ENCODE results near the gene MED12L.
"Not testable (repeated sequence)": the region's sequence is repeated elsewhere in the genome, so short reads cannot be mapped to it uniquely, and the experiment has no call there.

Gene MED12L

DNA sequence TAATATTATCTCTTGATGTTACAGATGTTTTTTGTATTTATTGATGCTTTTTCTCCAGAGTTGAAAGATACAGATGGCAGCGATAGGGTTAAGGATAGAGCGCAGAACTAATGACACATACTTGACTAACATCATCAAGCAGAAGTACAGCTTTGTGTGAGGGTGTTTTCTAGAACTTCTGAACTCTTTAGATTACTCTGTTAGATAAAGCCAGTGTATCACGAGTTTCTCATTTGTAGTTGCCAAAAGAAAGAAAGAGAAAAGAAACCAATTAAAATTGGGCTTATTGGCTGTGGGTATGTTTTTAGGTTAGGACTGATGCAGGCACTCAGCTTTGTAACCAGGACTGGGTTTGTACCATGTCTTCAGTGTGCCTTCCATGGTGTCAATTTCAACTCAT is 124.2 kb downstream of the MED12L start:
- in situ Hi-C loops (cut with MboI; ENCODE audit: low sequenced_read_pairs), result no loop called here

DNA sequence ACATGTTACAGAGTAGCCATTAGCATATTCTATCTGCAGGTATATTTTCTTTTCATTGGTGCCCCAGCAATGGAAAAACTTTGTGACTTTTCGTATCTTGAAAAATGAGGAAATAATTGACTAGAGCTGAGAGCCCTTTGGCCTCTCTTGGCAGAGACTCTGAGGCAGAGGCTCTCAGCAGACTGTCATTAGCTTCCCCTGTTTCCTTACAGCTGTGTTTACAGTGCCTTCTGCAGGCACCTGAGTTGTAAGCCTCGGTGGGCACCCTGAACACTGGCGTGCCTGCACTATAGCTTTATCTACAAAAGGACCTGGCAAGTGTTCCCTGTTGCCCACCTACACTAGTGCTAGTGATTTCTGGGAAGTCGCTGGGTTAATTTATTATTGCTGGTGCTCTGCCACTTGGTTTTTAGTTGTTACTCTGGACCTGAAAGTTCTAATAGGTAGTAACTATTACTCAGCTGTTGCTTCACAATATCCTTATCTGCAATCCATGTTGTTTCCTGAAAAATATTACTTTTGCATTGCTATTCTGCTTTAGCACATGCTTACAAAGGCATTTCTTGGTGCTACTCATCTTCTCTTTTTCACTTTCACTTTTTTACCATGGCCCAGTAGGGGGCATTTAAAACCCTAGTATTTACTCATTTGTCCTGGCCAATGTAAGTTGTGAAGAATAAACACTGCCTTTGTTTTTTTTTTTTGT is 125.4 kb downstream of the MED12L start:
- in situ Hi-C loops (cut with MboI; ENCODE audit: low sequenced_read_pairs), result no loop called here

DNA sequence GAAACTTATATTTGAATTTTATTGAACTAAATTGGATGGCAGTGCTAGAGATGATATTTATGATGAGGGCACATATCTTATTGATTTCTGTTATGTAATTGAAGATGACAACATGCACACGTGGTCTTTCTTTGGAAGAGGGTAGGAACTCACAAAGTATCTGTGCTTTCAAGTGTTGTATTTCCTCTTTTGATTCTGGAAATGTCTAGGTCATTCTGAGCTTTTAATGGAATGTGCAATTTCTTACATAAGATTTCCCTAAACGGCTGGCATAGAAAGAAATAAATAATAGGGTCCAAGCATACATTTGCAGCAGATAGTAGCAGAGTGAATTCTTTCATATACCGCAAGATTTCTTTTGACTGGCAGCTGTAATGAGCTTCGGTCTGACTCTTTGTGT is 127.7 kb downstream of the MED12L start:
- in situ Hi-C loops (cut with MboI; ENCODE audit: low sequenced_read_pairs), result no loop called here

DNA sequence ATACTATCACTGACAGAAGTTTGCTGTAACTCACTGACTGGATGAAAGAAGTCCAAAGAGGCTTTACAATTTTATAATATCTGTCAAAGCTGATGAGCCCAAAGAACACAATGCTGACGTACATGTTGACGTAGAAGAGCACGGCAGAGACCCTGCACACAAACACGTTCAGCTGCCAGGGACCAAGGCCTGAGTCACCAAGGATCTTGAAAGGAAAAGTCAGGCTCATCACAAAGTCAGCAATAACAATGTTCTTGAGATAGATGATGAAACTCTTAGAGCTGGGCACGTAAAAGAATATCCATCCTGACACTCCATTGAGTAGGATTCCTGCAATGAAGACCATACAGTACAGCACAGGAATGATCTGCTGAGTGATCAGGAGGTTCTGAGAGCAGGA is 128.4 kb downstream of the MED12L start:
- in situ Hi-C loops (cut with MboI; ENCODE audit: low sequenced_read_pairs), result no loop called here

DNA sequence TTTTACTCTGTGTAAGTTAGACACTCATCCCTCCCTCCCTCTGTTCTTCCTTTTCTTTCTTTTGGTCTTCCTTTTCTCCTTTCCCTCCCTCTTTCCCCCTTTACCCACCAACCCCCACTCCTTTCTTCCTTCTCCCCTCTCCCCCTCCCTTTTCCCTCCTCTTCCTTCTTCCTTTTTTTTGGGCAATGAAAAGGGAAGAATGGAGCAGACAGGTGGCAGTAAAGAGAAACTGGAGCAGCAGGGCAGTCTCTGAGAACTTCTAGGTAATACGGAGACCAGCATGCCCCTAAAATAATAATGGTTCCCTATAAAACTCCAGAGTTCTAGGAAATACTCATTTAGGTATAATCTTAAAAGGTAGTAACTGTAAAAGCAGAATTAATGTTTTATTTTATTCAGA is 129.0 kb downstream of the MED12L start:
- in situ Hi-C loops (cut with MboI; ENCODE audit: low sequenced_read_pairs), result no loop called here

DNA sequence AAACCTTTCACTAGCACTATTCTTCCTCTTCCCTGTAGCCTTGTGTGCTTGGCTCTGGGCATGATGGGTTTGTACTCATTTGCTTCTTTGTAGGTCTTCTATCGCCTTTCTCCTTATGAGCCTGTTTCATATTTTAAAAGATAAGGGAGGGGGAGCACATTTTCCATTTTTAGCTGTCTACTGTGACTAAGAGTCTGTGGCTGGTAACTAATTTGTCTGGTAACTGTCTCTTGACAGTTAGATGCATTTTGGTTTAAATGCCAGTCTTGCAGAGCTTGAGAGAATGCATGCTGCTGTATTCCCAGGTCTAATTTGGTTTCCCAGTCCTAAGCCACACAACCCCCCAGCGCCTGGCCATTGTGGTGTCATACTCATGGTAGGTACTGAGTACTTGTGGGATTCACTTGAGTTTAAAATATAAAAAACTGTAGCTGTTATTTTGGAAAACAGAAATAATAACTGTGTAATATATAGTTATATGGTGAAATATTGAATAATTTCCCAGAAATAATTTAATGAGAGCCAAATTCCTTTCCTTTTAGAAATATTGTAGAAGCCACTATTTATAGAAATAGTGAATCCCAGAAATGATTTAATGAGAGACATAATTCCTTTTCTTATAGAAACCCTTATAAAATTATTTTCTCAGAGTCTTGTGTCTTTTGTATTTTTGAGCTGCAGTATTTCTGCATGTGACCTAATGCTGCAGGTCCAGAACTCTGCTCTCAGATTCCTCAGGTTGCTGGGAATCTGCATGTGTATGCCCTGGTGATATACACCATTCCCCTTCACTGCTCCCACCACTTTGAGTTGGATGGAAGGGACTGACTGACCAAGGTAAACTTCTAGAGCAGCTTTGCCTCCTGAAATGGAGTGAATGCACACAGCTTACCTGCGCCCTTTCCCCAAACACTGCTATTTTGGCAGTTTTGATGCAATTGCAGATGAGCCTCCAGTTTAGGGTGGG is 131.5 kb downstream of the MED12L start:
- in situ Hi-C loops (cut with MboI; ENCODE audit: low sequenced_read_pairs), result no loop called here

DNA sequence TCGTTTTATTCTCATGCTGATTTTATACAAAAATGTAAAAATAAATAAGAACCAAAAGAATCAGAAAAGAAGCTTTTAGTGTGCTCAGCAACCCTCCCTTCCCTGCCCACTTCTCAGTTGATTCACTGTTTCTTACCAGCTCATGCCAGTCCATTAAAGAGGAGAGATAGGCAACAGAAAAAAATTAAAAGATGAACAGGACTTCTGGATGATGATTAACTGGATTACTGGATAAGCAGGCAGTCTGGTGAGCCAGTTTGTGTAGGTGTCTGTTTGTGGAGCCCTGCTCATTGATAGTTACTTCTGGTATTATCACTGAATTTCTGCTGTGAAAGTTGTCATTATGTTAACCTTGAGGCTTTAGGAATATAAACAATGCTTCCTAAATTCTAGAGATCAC is 132.7 kb downstream of the MED12L start:
- in situ Hi-C loops (cut with MboI; ENCODE audit: low sequenced_read_pairs), result no loop called here

DNA sequence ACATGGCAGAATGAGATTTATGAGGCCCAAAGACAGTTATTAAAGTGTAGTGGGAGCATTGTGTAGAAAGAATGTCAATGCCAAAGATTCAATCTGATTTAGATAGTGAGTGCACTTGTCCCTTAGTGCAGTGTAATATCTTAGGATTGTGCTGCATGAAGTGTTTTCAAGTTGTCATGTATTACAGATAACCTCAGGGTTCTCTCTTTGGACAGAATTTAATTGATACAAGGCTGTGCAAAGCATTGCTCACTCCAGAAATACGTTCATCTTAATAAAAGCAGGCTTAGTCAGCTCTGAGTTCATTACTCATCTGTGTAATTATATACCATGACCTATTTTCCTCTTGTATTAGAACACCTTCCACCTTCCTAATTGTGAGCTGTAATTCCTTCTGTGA is 133.6 kb downstream of the MED12L start:
- in situ Hi-C loops (cut with MboI; ENCODE audit: low sequenced_read_pairs), result no loop called here

DNA sequence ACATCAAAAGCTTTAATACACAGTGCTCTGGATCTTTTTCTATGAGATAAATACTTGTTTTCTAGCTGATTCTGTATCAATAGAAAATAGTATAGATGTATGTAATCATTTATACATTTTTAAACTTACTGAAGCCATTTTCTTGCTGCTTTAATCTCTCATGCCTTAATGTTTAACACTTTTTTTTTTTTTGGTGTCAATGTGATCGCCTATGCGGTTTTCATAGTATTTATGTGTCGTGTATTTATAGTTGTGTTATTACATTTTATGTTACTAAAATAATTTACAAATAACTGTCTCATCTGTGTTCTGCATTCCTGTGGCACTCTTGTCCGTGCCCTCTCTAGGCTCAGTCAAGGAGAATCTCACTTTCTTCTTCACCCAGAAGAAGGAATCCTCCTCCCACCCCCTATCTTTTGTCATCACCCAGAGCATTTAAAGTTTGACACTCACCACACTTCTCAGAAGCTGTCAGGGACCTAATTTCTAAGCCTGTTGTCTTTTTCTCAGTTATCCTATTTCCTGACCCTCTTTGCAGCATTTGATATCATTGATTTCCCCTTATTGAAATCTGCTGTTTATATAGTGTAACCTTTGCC is 138.9 kb downstream of the MED12L start:
- in situ Hi-C loops (cut with MboI; ENCODE audit: low sequenced_read_pairs), result no loop called here

DNA sequence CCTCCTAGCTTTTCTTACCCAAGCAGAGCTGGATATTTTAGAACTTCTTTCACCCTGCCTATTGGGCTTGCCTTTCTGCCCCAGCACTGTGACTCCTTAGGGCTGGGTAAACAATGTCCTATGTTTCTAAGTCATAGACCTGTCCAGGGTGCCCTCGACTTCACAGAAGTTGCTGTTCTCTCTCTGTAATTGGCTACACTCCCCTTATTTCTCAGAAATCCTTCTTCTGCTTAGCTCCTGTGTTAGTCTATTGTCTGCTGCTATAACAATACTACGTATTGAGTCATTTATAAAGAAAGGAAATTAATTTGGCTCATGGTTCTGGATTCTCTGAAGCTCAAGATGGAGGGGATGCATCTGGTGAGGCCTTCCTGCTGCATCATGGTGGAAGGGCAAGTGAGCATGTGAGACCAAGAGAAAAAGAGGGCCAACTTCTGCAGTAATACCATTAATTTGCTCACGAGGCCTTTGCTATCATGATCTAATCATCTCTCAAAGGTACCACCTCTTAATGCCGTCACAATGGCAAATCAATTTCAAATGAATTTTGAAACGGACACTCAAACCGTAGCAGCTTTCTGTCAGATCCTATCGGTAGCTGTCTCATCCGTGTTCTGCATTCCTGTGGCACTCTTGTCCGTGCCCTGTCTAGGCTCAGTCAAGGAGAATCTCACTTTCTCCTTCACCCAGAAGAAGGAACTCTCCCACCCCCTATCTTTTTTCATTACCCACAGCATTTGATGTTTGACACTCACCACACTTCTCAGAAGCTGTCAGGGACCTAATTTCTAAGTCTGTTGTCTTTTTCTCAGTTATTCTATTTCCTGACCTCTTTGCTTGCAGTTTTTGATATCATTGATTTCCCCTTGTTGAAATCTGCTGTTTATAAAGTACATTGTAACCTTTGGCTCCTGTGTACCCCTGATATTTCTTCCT is 139.8 kb downstream of the MED12L start:
- in situ Hi-C loops (cut with MboI; ENCODE audit: low sequenced_read_pairs), result no loop called here

DNA sequence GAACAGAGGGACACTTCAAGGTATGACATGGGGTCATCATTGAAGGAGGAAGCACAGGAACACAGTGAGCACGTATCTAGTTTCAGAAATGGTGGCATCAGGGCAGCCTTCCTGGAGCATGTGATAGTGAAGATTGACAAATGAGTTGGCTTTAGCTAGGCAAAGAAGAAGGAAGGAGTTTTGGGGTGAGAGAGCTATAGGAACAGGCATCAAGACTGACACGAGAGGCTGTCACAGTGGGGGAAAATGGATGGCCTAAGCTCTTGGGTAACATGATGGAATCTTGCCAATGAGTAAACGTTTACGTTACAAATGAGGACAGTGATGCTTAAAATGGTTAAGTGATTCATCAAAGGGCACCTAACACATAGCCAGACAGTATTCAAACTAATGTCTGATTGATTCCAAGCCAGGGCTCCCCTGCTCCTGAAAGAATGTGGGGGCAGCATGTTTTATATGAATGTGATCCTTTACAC is 140.7 kb downstream of the MED12L start:
- in situ Hi-C loops (cut with MboI; ENCODE audit: low sequenced_read_pairs), result no loop called here

DNA sequence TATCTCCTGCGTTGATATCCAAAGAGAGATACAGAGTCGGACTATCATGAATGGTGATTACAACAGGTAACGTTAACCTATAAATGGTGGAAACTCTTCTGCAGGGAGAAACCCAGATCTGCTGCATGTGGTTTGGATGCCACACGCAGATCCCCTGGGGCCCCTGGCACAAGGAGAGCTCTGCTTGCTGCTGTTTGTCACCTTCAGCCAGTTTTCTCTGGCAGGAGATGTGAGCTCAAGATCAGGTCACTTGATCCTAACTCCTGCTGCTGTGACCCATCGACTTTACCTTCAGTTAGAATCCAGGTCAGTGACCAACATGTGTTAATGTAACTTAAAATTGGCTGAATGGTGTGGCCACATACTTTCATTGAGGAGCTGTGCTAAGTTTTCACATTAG is 141.4 kb downstream of the MED12L start:
- in situ Hi-C loops (cut with MboI; ENCODE audit: low sequenced_read_pairs), result no loop called here

DNA sequence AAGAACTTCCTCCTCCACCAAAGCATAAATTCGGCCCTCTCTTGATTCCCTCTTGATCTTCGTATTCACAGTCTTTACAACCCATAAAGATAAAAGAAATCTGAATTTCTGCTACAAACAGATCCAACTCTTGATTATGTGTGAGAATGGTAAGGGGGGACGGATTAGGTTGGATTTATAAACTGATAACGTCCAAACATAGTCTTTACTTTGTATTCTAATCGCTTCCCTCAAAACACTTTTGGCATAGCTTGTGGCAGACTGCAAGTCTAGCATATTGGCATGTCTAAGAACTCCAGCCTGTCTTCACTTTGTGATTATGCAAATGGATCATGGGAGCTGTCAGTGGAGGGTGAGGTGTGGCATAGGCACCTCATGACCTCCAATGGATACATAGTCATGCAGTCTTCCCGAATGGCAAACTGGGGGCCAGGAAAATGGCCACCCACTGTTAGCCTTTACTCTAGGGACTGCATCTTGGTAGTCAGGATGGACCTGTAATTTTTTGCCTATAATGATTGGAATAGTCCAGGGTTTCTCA is 141.9 kb downstream of the MED12L start:
- in situ Hi-C loops (cut with MboI; ENCODE audit: low sequenced_read_pairs), result no loop called here

DNA sequence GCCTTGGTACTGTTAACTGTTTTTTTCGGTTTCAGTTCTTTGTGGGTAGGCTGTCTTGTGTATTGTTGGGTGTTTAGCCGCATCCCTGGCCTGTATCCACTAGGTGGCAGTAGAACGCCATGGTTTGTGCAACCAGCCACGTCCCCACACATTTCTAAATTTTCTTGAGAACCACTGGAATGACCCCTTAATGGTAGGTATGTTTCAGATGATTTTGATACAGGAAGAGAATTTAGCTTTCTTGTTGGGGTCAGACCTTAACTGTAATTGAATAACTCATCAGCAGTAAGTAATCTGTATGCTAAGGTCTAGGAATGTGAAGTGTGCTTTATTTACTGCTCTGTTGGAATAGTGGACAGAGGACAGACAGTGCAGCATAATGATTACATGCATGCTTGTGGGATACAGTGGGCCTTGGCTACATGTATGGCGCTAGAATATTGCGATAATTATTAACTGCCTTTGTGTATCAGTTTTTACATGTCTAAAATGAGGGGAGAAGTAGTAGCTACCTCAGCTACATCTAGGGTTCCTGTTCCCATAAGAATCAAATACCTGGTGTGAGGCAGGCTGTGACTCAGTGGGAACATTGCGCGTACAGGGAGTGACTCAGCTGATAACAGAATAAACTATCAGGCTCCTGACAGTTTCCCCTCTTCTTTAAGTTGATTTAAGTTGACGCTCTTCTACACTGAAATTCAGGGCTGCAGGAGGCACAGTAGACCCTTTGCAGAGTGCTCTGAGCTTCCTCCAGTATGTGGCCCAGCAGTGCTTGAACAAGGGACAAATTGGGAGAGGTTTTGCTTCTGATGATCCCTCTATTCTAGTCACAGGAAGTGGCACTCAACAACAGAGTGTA is 142.6 kb downstream of the MED12L start:
- in situ Hi-C loops (cut with MboI; ENCODE audit: low sequenced_read_pairs), result no loop called here

DNA sequence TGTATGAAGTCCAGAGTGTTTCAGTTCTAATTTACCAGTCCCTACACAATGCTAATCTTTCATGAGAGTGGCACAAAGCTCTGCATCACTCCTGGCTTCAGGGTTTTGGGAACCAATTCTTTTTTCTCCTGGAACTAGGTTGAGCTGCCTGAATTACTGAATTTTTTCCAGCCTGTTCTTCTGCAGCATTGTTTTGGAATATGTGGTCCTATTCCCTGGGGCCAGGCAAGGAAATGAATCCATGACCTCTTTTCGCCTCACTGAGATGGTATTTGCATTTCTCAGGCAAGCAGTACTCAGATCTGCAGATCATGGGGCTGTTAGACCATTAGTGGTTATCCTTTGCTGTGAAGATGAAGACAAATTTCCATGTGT is 143.2 kb downstream of the MED12L start:
- in situ Hi-C loops (cut with MboI; ENCODE audit: low sequenced_read_pairs), result no loop called here

DNA sequence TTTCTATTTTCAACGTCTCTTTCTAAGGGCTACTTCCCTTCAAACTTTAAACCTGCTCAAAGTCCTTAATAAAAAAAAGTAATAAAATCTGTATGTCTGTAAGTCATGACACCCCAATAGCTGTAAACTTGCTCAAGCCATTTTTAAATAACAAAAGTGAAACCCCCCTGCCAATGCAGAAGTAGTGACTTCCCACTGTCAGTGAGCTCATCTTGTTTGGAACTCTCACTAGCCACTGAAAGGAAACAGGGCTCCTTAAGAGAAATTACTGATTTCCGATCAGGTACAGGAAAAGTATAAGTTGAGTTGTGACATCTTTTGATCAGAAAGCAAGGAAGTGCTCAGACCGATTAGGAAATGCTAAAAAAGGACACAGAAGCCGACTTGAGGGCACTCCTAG is 145.2 kb downstream of the MED12L start:
- in situ Hi-C loops (cut with MboI; ENCODE audit: low sequenced_read_pairs), result no loop called here

DNA sequence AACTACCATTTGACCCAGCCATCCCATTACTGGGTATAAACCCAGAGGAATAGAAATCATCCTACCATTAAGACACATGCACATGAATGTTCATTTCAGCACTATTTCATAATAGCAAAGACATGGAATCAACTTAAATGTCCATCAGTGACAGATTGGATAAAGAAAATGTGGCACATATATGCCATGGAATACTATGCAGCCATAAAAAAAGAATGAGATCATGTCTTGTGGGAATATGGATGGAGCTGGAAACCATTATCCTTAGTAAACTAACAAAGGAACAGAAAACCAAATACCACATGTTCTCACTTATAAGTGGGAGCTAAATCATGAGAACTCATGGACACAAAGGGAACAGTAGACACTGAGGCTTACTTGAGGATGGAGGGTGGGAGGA is 146.9 kb downstream of the MED12L start:
- in situ Hi-C loops (cut with MboI; ENCODE audit: low sequenced_read_pairs), result not testable (repeated sequence)

DNA sequence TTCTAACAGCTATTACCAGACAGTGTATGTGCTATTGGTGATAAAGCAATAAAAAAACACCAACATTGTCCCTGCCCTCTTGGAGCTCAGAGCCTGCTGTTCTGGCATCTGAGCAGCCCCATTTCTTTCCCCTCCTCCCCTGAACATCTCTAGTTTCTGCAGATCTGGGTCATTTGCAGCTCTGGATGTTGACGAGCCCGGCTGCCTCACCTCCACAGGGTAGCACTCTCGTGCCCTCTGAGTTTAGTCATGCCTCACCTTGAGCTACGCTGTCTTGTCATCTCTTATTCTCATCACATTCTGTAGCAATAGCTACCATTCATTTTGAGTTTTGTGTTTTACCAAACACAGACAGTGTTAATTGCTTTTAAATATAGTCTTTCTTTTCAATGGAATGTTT is 147.5 kb downstream of the MED12L start:
- in situ Hi-C loops (cut with MboI; ENCODE audit: low sequenced_read_pairs), result no loop called here

DNA sequence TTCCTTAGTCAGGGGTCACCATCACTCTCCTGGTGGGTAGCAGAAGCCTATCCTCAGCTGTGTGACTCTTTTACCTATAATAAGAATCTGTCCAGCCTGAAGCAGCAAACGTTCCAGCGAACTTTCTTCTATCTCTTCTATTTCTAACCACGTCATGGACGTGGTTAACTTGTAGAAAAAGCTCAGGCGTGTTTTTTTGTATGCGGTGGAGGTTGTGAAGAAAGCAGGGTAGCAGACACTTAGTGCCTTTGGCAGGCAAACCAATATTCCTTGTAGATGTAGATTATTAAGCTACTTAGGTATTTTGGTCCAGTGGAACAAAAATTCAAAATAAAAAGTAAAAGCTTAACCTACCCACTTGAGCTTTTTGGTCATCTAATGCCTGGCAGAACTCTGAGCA is 149.4 kb downstream of the MED12L start:
- in situ Hi-C loops (cut with MboI; ENCODE audit: low sequenced_read_pairs), result no loop called here

Data from hTERT RPE-1 (cell line).